Measurements from ENCODE around the gene PPP1R9B.

DNA sequence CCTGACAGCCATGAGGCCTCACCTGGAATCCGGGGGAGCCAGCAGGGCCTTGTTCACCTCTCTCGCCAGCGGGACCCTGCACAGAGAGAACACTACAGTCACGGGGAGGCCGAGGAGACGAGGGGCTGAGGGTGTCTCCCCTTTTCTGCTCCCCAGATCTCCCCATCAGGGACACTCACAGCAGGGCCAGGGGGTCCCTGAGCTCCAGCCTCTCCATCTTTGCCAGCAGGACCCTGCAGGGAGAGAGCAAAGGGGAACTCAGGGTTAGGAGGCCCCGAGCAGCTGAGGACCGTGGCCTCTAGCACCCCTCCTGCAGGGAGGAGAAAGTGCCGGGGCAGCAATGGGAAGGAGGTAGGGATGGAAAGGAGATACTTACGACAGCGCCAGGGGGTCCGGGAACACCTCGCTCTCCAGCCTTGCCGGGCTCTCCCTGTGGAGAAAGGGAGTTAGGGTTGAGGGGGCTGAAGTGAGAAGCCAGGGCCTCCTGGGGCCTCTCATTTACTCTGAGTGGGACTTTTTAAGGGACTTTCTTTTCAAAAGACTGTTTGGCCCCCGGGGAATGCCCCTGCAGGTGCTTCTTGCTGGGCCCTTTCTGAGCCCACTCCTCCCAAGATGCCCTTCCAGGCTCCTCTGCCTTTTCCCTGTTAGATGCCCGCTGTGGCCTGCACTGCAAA, 42.3 kb upstream of the PPP1R9B start:
- no peak for TF ChIP-seq YY1 (IDR thresholded peaks at IDR 0.05; ENCODE audit: insufficient read depth, insufficient read length)
- no peak for TF ChIP-seq SUZ12 (IDR thresholded peaks at IDR 0.05; ENCODE audit: extremely low read depth, insufficient read depth, insufficient read length)

Measured in NT2/D1 (cell line).